Upper lobe of left lung (tissue), 6 donors: Measurements from ENCODE around the gene HERC3. TPM values are rescaled to one million over a fixed set of nuclear protein-coding genes. Genes with fewer than 3 reads are reported as not detected.
A peak's percentile ranks its signal among the peaks of the same experiment; 100 is the strongest.

ENCODE experiments used
- ATAC-seq, 2 donors: fragments of 200-7000 bp; cut with Tn5 transposase; one replicate each; pipeline ENCODE4 v1.9.1; 2022; ENCODE audit warnings: mild to moderate bottlenecking in 2 of 2, moderate library complexity in 2 of 2; ENCODE audit not compliant: low FRiP score in 2 of 2
- DNase-seq, 2 donors: peaks; one replicate each; pipeline ENCODE4 v3.0.0-alpha.2; 2019 to 2020
- H3K27ac ChIP-seq, 4 donors: fragments of 200-600 bp; sonication (generic); one replicate each; pipeline ENCODE4 v1.5.1; 2016 to 2019
- H3K27me3 ChIP-seq, 4 donors: fragments of 200-600 bp; sonication (generic); one replicate each; pipeline ENCODE4 v1.5.1; 2017 to 2019
- H3K36me3 ChIP-seq, 4 donors: fragments of 200-600 bp; sonication (generic); one replicate each; pipeline ENCODE4 v1.5.1; 2016 to 2019
- H3K4me1 ChIP-seq, 4 donors: fragments of 200-600 bp; sonication (generic); one replicate each; pipeline ENCODE4 v1.5.1; 2018 to 2019
- H3K4me3 ChIP-seq, 4 donors: fragments of 200-600 bp; sonication (generic); one replicate each; pipeline ENCODE4 v1.5.1; 2017 to 2019; ENCODE audit warnings: mild to moderate bottlenecking in 2 of 4, moderate library complexity in 1 of 4
- H3K9me3 ChIP-seq, 4 donors: fragments of 200-600 bp; sonication (generic); one replicate each; pipeline ENCODE4 v1.5.1; 2018 to 2019
- CTCF ChIP-seq, 6 experiments: fragments of 450-650 bp in 4 of 6; fragments of 200-600 bp in 2 of 6; sonication (generic) in 2 of 6; IDR thresholded peaks; one replicate each; pipeline ENCODE4 v1.5.1; 2016 to 2019; ENCODE audit warnings: antibody characterized with exemption in 6 of 6
- EP300 ChIP-seq, 4 donors: sonication (generic); formaldehyde crosslinking; IDR thresholded peaks; one replicate each; pipeline ENCODE4 v1.5.1; 2017; ENCODE audit warnings: antibody characterized with exemption in 4 of 4, control low read depth in 2 of 4
- POLR2A ChIP-seq, 4 donors: fragments of 450-650 bp; IDR thresholded peaks; one replicate each; pipeline ENCODE4 v1.5.1; 2016 to 2017; ENCODE audit warnings: antibody characterized with exemption in 4 of 4, mild to moderate bottlenecking in 2 of 4
- POLR2AphosphoS5 ChIP-seq, 2 donors: sonication (generic); formaldehyde crosslinking; IDR thresholded peaks; one replicate each; pipeline ENCODE4 v1.5.1; 2017; ENCODE audit warnings: antibody characterized with exemption in 2 of 2
- WGBS, 2 donors: methylation state at CpG; one replicate each; pipeline ENCODE4 v1.1.5; 2017 to 2018; 5-methylcytosine and 5-hydroxymethylcytosine counted together
- total RNA-seq, 6 donors: library from RNA; depleted of rRNA in 4 of 6; stranded (reverse); fragments of >200 nt in 4 of 6; gene quantifications; one replicate each; pipeline versions ENCODE4 v1.1.0 to v1.2.1, GENCODE V29; 2016 to 2021
- donor health status: DM: no; HTN: no; CAD: no; lungs with moderate emphysema.
- donor health status: DM: no; HTN: yes; CAD: no; lungs with severe emphysema.

The HERC3 gene
- total RNA-seq, 6 donors from 2014 or later, result 37.5 to 103 (median 49.7) TPM

GRCh38 chr4:88705805-88706492, 113.7 kb downstream of the HERC3 start:
- ATAC-seq (no peak), DNase-seq (no peak)
- no peaks in the 10 kb centered on the region for H3K4me1 ChIP-seq
- no peaks in the 10 kb centered on the region for H3K9me3 ChIP-seq
- TF ChIP-seq EP300 (IDR thresholded peaks at IDR 0.05), result no peak
- TF ChIP-seq CTCF (IDR thresholded peaks at IDR 0.05), result no peak
- TF ChIP-seq POLR2A (IDR thresholded peaks at IDR 0.05), result no peak
- no peak for TF ChIP-seq POLR2AphosphoS5 (IDR thresholded peaks at IDR 0.05)
- WGBS, 2 donors, result 74 to 76% methylated on average over 3 of the region's 3 CpGs
- no peaks in the 10 kb centered on the region for H3K27me3 ChIP-seq
- H3K27ac ChIP-seq, result no peak overlapping the region
- H3K36me3 ChIP-seq, result peaks cover 5 to 74% (median 25%) of the 10 kb centered on the region in 4 donors
- no peak overlapping the region for H3K4me3 ChIP-seq

- Histone ChIP-seq H3K9me3 (no peaks in the 10 kb centered on the region), H3K4me1 (no peaks in the 10 kb centered on the region), H3K36me3 (peaks cover 5 to 77% (median 26%) of the 10 kb centered on the region in 4 donors), H3K4me3 (no peak overlapping the region), H3K27ac (no peak overlapping the region), H3K27me3 (no peaks in the 10 kb centered on the region)
- DNase-seq (no peak), ATAC-seq (peak; percentile 61 to 83)
- TF ChIP-seq EP300 (IDR thresholded peaks at IDR 0.05) (no peak), CTCF (IDR thresholded peaks at IDR 0.05) (peak in 5 of 6 experiments; percentile 19 to 58 (median 51)), POLR2AphosphoS5 (IDR thresholded peaks at IDR 0.05) (no peak), POLR2A (IDR thresholded peaks at IDR 0.05) (no peak)
- 50 to 59% methylated on average over 9 of the region's 9 CpGs for WGBS, 2 donors
Measured at GRCh38 chr4:88706574-88706973, 114.3 kb downstream of the HERC3 start.

- WGBS, 2 donors, result 100% methylated on average over 1 of the region's 1 CpG
- no peaks in the 10 kb centered on the region for H3K27me3 ChIP-seq
Measured at GRCh38 chr4:88709989-88710388, 117.7 kb downstream of the HERC3 start.

GRCh38 chr4:88713782-88714181, 121.5 kb downstream of the HERC3 start:
- ATAC-seq, result no peak
- WGBS, 2 donors, result 85% methylated on average over 1 of the region's 1 CpG
- peaks cover 0 to 58% (median 14%) of the 10 kb centered on the region in 4 donors for H3K36me3 ChIP-seq

More at GRCh38 chr4:88709989-88710388, 117.7 kb downstream of the HERC3 start:
- H3K4me3 ChIP-seq, result no peak overlapping the region
- no peak overlapping the region for H3K27ac ChIP-seq
- no peaks in the 10 kb centered on the region for H3K9me3 ChIP-seq
- H3K4me1 ChIP-seq, result no peaks in the 10 kb centered on the region
- ATAC-seq (no peak), DNase-seq (no peak)
- H3K36me3 ChIP-seq, result peaks cover 0 to 67% (median 18%) of the 10 kb centered on the region in 4 donors
- TF ChIP-seq EP300 (IDR thresholded peaks at IDR 0.05) (no peak), POLR2AphosphoS5 (IDR thresholded peaks at IDR 0.05) (no peak), CTCF (IDR thresholded peaks at IDR 0.05) (no peak), POLR2A (IDR thresholded peaks at IDR 0.05) (no peak)

More at GRCh38 chr4:88713782-88714181, 121.5 kb downstream of the HERC3 start:
- no peak for DNase-seq
- peaks cover 3 to 8% (median 6%) of the 10 kb centered on the region in 4 donors for H3K9me3 ChIP-seq
- H3K4me3 ChIP-seq, result no peak overlapping the region
- H3K27me3 ChIP-seq, result no peaks in the 10 kb centered on the region
- H3K4me1 ChIP-seq, result no peaks in the 10 kb centered on the region
- TF ChIP-seq EP300 (IDR thresholded peaks at IDR 0.05) (no peak), POLR2A (IDR thresholded peaks at IDR 0.05) (no peak), CTCF (IDR thresholded peaks at IDR 0.05) (no peak), POLR2AphosphoS5 (IDR thresholded peaks at IDR 0.05) (no peak)
- no peak overlapping the region for H3K27ac ChIP-seq
